ENCODE measurements around the gene NSFL1C. TPM values are rescaled to one million over a fixed set of nuclear protein-coding genes. Genes with fewer than 3 reads are reported as not detected.
A peak's percentile ranks its signal among the peaks of the same experiment; 100 is the strongest.

Gene NSFL1C
- total and polyA plus RNA-seq, 9 of the 15 experiments (the other 6 are each of a cell fraction or from before 2014, with no cell fraction given): 20.8 to 119 (median 47.0) TPM

- TF ChIP-seq ZBTB17 (CRISPR knock-in tag; IDR thresholded peaks at IDR 0.05) (no peak), FOSL1 (tag; conservative IDR thresholded peaks at IDR 0.05) (peak; percentile 83), ELF4 (CRISPR knock-in tag; IDR thresholded peaks at IDR 0.05) (no peak), SIRT6 (IDR thresholded peaks at IDR 0.05; ENCODE audit: low read depth, low read length) (no peak), MNT (conservative IDR thresholded peaks at IDR 0.05) (0 out of 4 replicates have a peak, but pooled peaks of 1 of the 2 experiments have one; percentile 26), RCOR1 (IDR thresholded peaks at IDR 0.05; ENCODE audit: borderline replicate concordance in 1 of 2, low read depth in 2 of 2, low read length in 2 of 2) (no peak), TEAD4 (IDR thresholded peaks at IDR 0.05; ENCODE audit: low read length) (no peak), TEAD4 (CRISPR knock-in tag; IDR thresholded peaks at IDR 0.05; ENCODE audit: borderline replicate concordance) (no peak), NR2C2 (CRISPR knock-in tag; IDR thresholded peaks at IDR 0.05) (no peak), NR2C2 (tag; IDR thresholded peaks at IDR 0.05) (no peak), STAG1 (CRISPR knock-in tag; IDR thresholded peaks at IDR 0.05; ENCODE audit: borderline replicate concordance) (peak; percentile 59; the same call in 1 of the 2 replicates), ZEB2 (IDR thresholded peaks at IDR 0.05) (no peak), DNMT1 (IDR thresholded peaks at IDR 0.05) (no peak), MEF2A (IDR thresholded peaks at IDR 0.05; ENCODE audit: control insufficient read depth, low read depth, low read length) (no peak), ZNF583 (CRISPR knock-in tag; IDR thresholded peaks at IDR 0.05) (no peak), THAP12 (CRISPR knock-in tag; IDR thresholded peaks at IDR 0.05) (no peak)
Measured at GRCh38 chr20:1469925-1470571, 3.4 kb upstream of the NSFL1C start (continued).
